B cell (primary cell): ENCODE measurements around the gene ID1. TPM values are rescaled to one million over a fixed set of nuclear protein-coding genes. Genes with fewer than 3 reads are reported as not detected.

Experiments used
- ATAC-seq: fragments of 200-7000 bp; cut with Tn5 transposase; one replicate; pipeline ENCODE4 v1.10.0; 2021; ENCODE audit warnings: low read depth, mild to moderate bottlenecking, moderate number of reproducible peaks, moderate library complexity
- CTCF ChIA-PET: fragments of 350-600 bp; sonication (Branson Sonifier 250); formaldehyde crosslinking; loops from one replicate; lab custom pipeline; 2021; ENCODE audit warnings: antibody characterized with exemption, inconsistent platforms; lab: Charles Lee
- POLR2A ChIA-PET: fragments of 350-600 bp; sonication (Branson Sonifier 250); formaldehyde crosslinking; loops from one replicate; lab custom pipeline; 2021; ENCODE audit warnings: antibody characterized with exemption; lab: Charles Lee
- DNase-seq: peaks from one replicate; pipeline ENCODE4 v3.0.0; 2013
- H2AFZ ChIP-seq: 2 replicates; pipeline ENCODE4 v1.6.1; 2012; ENCODE audit warnings: mild to moderate bottlenecking, low read depth, low read length; ENCODE audit not compliant: insufficient read depth, poor library complexity, severe bottlenecking
- H3K27ac ChIP-seq, 2 donors: 1 replicate in 1 of 2; 2 replicates in 1 of 2; pipeline ENCODE4 v1.5.1; 2012 to 2013; ENCODE audit warnings: low read length in 2 of 2, mild to moderate bottlenecking in 2 of 2, moderate library complexity in 1 of 2
- H3K27me3 ChIP-seq, 4 experiments: fragments of 200-600 bp in 1 of 4; sonication (generic) in 1 of 4; replicated peaks in 1 of 4; 1 replicate in 2 of 4; 2 replicates in 2 of 4; pipeline versions ENCODE4 v1.6.1 to v1.7.0; 2013 to 2016; ENCODE audit warnings: low read length in 3 of 4, mild to moderate bottlenecking in 2 of 4, mixed read lengths in 1 of 4, moderate library complexity in 1 of 4; ENCODE audit not compliant: insufficient read depth in 4 of 4, control insufficient read depth in 3 of 4; ENCODE audit errors: control extremely low read depth in 1 of 4
- H3K36me3 ChIP-seq, 2 experiments: replicated peaks in 1 of 2; 1 replicate in 1 of 2; 2 replicates in 1 of 2; pipeline versions ENCODE4 v1.6.1 to v1.7.1; 2013; ENCODE audit warnings: low read length in 1 of 2; ENCODE audit not compliant: insufficient read depth in 2 of 2, control insufficient read depth in 1 of 2; ENCODE audit errors: control extremely low read depth in 1 of 2, extremely low read depth in 1 of 2
- H3K4me1 ChIP-seq, 2 donors: fragments of 200-600 bp in 1 of 2; sonication (generic) in 1 of 2; 1 replicate in 1 of 2; 2 replicates in 1 of 2; pipeline versions ENCODE4 v1.5.1 to v1.6.1; 2013 to 2017; ENCODE audit warnings: low read length in 2 of 2; ENCODE audit not compliant: control insufficient read depth in 2 of 2, insufficient read depth in 2 of 2
- H3K4me2 ChIP-seq: replicated peaks from 2 replicates; pipeline ENCODE3; 2012; ENCODE audit warnings: mild to moderate bottlenecking, low read depth, low read length; ENCODE audit not compliant: poor library complexity, severe bottlenecking
- H3K4me3 ChIP-seq, 5 experiments: fragments of 200-600 bp in 1 of 5; sonication (generic) in 1 of 5; 1 replicate in 3 of 5; 2 replicates in 2 of 5; pipeline versions ENCODE4 v1.5.1 to v1.7.0; 2011 to 2016; ENCODE audit warnings: low read length in 4 of 5, mild to moderate bottlenecking in 4 of 5, low read depth in 2 of 5, control low read depth in 1 of 5, moderate library complexity in 1 of 5; ENCODE audit not compliant: insufficient read depth in 1 of 5; ENCODE audit errors: control extremely low read depth in 1 of 5, extremely low read depth in 1 of 5
- H3K79me2 ChIP-seq: fragments of 200-600 bp; sonication (generic); one replicate; pipeline ENCODE4 v1.6.0; 2016; ENCODE audit warnings: low read length; ENCODE audit not compliant: control insufficient read depth, insufficient read depth
- H3K9ac ChIP-seq: fragments of 200-600 bp; sonication (generic); 2 replicates; pipeline ENCODE4 v1.6.1; 2017; ENCODE audit warnings: mild to moderate bottlenecking, low read length, moderate library complexity
- H3K9me3 ChIP-seq, 3 donors: one replicate each; pipeline versions ENCODE4 v1.6.1 to v1.7.1; 2013; ENCODE audit warnings: low read length in 2 of 3; ENCODE audit not compliant: control insufficient read depth in 2 of 3, insufficient read depth in 1 of 3; ENCODE audit errors: control extremely low read depth in 1 of 3
- H4K20me1 ChIP-seq: 2 replicates; pipeline ENCODE4 v1.6.0; 2012; ENCODE audit warnings: mild to moderate bottlenecking, low read length; ENCODE audit not compliant: insufficient read depth, control insufficient read depth, poor library complexity, severe bottlenecking
- H3K27ac Mint-ChIP-seq: one replicate; pipeline ENCODE4 v1.8.0; 2021; ENCODE audit warnings: mixed read lengths
- H3K27me3 Mint-ChIP-seq: one replicate; pipeline ENCODE4 v1.8.0; 2021; ENCODE audit warnings: mixed read lengths
- H3K4me1 Mint-ChIP-seq: one replicate; pipeline ENCODE4 v1.8.0; 2021; ENCODE audit warnings: mixed read lengths
- H3K4me3 Mint-ChIP-seq: one replicate; pipeline ENCODE4 v1.8.0; 2021; ENCODE audit warnings: mixed read lengths
- H3K9me3 Mint-ChIP-seq: one replicate; pipeline ENCODE4 v1.8.0; 2022; ENCODE audit warnings: mixed read lengths; ENCODE audit not compliant: insufficient read depth
- CTCF ChIP-seq: fragments of 200-600 bp; IDR thresholded peaks from one replicate; pipeline ENCODE4 v1.8.0; 2022; ENCODE audit warnings: antibody characterized with exemption, mild to moderate bottlenecking
- EZH2 ChIP-seq: IDR thresholded peaks from 2 replicates; pipeline ENCODE4 v1.6.1; 2012; ENCODE audit warnings: borderline replicate concordance, low read depth, mild to moderate bottlenecking, moderate library complexity, low read length; ENCODE audit not compliant: insufficient read depth, poor library complexity, severe bottlenecking
- WGBS: methylation state at CpG from one replicate; pipeline ENCODE4 v1.1.5; 2013; ENCODE audit warnings: missing lambda C conversion rate; ENCODE audit not compliant: insufficient coverage; 5-methylcytosine and 5-hydroxymethylcytosine counted together
- intact Hi-C: fragments of 100-400 bp; cut with micrococcal nuclease; formaldehyde crosslinking; loops from one replicate; pipeline ENCODE4 v1.10.0; 2022
- polyA plus RNA-seq: library from polyadenylated mRNA; depleted of rRNA; stranded (reverse); fragments of >200 nt; gene quantifications from 2 replicates; pipeline ENCODE4 v1.2.3, GENCODE V29; 2012
- total RNA-seq, 2 donors: library from RNA; stranded (reverse); fragments of 120-200 nt in 1 of 2; gene quantifications; 1 replicate in 1 of 2; 2 replicates in 1 of 2; pipeline versions ENCODE4 v1.2.3 to v1.2.4, GENCODE V29; 2013 to 2022

ID1 gene
- total and polyA plus RNA-seq, 2 donors (not counting 1 experiment from before 2014, with no cell fraction given) = 4.4 to 68.2 TPM

- H3K4me2 ChIP-seq = no peak overlapping the region
- DNase-seq = no peak
- H3K9ac ChIP-seq = no peak overlapping the region
- no peak overlapping the region for H3K27ac ChIP-seq
- Mint-ChIP-seq H3K4me1 (peaks cover 9% of the 10 kb centered on the region), H3K9me3 (no peaks in the 10 kb centered on the region), H3K4me3 (no peak overlapping the region), H3K27me3 (no peaks in the 10 kb centered on the region), H3K27ac (no peak overlapping the region)
- H3K27me3 ChIP-seq = no peaks in the 10 kb centered on the region
- H3K9me3 ChIP-seq = no peaks in the 10 kb centered on the region
- WGBS = 97% methylated on average over 6 of the region's 6 CpGs
- H3K4me1 ChIP-seq = peaks cover 0 to 10% of the 10 kb centered on the region in 2 donors
- H3K4me3 ChIP-seq = no peak overlapping the region
- ChIA-PET POLR2A (no interaction called here), CTCF (interaction anchor here (4.9 to 11.5 kb wide), 3 partner anchors 9 to 46 kb away, joined by 38 to 327 read pairs (median 55); partner anchors contain the start of gene ID1)
- H3K79me2 ChIP-seq = no peaks in the 10 kb centered on the region
- H2AFZ ChIP-seq = no peak overlapping the region
- no peaks in the 10 kb centered on the region for H4K20me1 ChIP-seq
- intact Hi-C loops = no loop called here
- ATAC-seq = no peak
- peaks cover 10 to 45% of the 10 kb centered on the region in 2 experiments for H3K36me3 ChIP-seq
- TF ChIP-seq CTCF (no peak), EZH2 (no peak)
These were observed 39.3 kb upstream of the ID1 start for GRCh38 chr20:31565699-31566318.

GRCh38 chr20:31566319-31566657 lies 38.8 kb upstream of the ID1 start:
- Histone ChIP-seq H3K79me2 (no peaks in the 10 kb centered on the region), H3K27ac (no peak overlapping the region), H3K27me3 (no peaks in the 10 kb centered on the region), H3K9me3 (no peaks in the 10 kb centered on the region), H3K9ac (no peak overlapping the region), H3K4me3 (no peak overlapping the region), H3K36me3 (peaks cover 8 to 40% of the 10 kb centered on the region in 2 experiments), H3K4me1 (peaks cover 0 to 10% of the 10 kb centered on the region in 2 donors), H2AFZ (no peak overlapping the region), H3K4me2 (no peak overlapping the region), H4K20me1 (no peaks in the 10 kb centered on the region)
- no peaks in the 10 kb centered on the region for H3K27me3 Mint-ChIP-seq
- WGBS = no CpG with 5 or more reads among the region's 1 CpG
- peaks cover 9% of the 10 kb centered on the region for H3K4me1 Mint-ChIP-seq
- H3K27ac Mint-ChIP-seq = peak overlapping the region; percentile 50
- intact Hi-C loops = no loop called here
- ChIA-PET CTCF (interaction anchor here (1.0 to 11.5 kb wide), 4 partner anchors 9 to 45 kb away, joined by 6 to 327 read pairs (median 46); partner anchors contain the start of gene ID1), POLR2A (no interaction called here)
- H3K4me3 Mint-ChIP-seq = no peak overlapping the region
- no peaks in the 10 kb centered on the region for H3K9me3 Mint-ChIP-seq
- DNase-seq (no peak), ATAC-seq (no peak)
- TF ChIP-seq CTCF = no peak
- TF ChIP-seq EZH2 = no peak
